Measurements from ENCODE around the gene SIRT5.
A peak's percentile ranks its signal among the peaks of the same experiment; 100 is the strongest.

The SIRT5 gene

GRCh38 chr6:13554929-13555333 is 19.5 kb upstream of the SIRT5 start:
- DNase-seq: no peak

- DNase-seq: no peak
Measured at GRCh38 chr6:13557841-13558240, 16.6 kb upstream of the SIRT5 start.

- DNase-seq: no peak
Measured at GRCh38 chr6:13558718-13559117, 15.7 kb upstream of the SIRT5 start.

- DNase-seq: no peak
Measured at GRCh38 chr6:13559251-13559650, 15.2 kb upstream of the SIRT5 start.

- DNase-seq: no peak
Measured at GRCh38 chr6:13559968-13560650, 14.3 kb upstream of the SIRT5 start.

- no peak for DNase-seq
Measured at GRCh38 chr6:13560651-13561044, 13.8 kb upstream of the SIRT5 start.

GRCh38 chr6:13561624-13562267 is 12.7 kb upstream of the SIRT5 start:
- no peak for DNase-seq

GRCh38 chr6:13563009-13563408 is 11.4 kb upstream of the SIRT5 start:
- no peak for DNase-seq

- DNase-seq: no peak
Measured at GRCh38 chr6:13565921-13566320, 8.5 kb upstream of the SIRT5 start.

- DNase-seq: no peak
Measured at GRCh38 chr6:13566500-13566899, 7.9 kb upstream of the SIRT5 start.

- DNase-seq: no peak
Measured at GRCh38 chr6:13568970-13569369, 5.4 kb upstream of the SIRT5 start.

GRCh38 chr6:13572240-13572639 is 2.2 kb upstream of the SIRT5 start:
- DNase-seq: no peak

- DNase-seq: no peak
Measured at GRCh38 chr6:13572951-13573654, 1.3 kb upstream of the SIRT5 start.

GRCh38 chr6:13573669-13574110 is 711 bp upstream of the SIRT5 start:
- DNase-seq: no peak

GRCh38 chr6:13574149-13574570 is 241 bp upstream of the SIRT5 start:
- peak; percentile 91 for DNase-seq

- no peak for DNase-seq
Measured at GRCh38 chr6:13575377-13575775, 975 bp downstream of the SIRT5 start.

- no peak for DNase-seq
Measured at GRCh38 chr6:13576017-13576416, 1.6 kb downstream of the SIRT5 start.

GRCh38 chr6:13577926-13578325 is 3.5 kb downstream of the SIRT5 start:
- no peak for DNase-seq

GRCh38 chr6:13579911-13580310 is 5.5 kb downstream of the SIRT5 start:
- DNase-seq: no peak

- DNase-seq: no peak
Measured at GRCh38 chr6:13581700-13582229, 7.4 kb downstream of the SIRT5 start.

GRCh38 chr6:13586603-13587542 is 12.5 kb downstream of the SIRT5 start:
- no peak for DNase-seq

GRCh38 chr6:13589801-13590200 is 15.4 kb downstream of the SIRT5 start:
- DNase-seq: no peak

Measured in activated CD4-positive, CD25-positive, alpha-beta regulatory T cell treated with anti-CD3 and anti-CD28 coated beads, Interleukin-2, amount 50 U/mL, for 72 hours (primary cell).